HEK293 (cell line): ENCODE results near the gene BAD.

Source experiments
- CTCF ChIA-PET: fragments of 350-600 bp; formaldehyde crosslinking; extraction: SDS; loops from one replicate; lab custom pipeline; 2021; ENCODE audit warnings: antibody characterized with exemption; lab: Yijun Ruan, JAX
- POLR2A ChIA-PET: fragments of 300-600 bp; formaldehyde crosslinking; extraction: SDS; loops from one replicate; lab custom pipeline; 2020; ENCODE audit warnings: antibody characterized with exemption, inconsistent platforms; lab: Yijun Ruan, JAX
- H3K27ac ChIP-seq: fragments of 200-500 bp; sonication (Bioruptor generic); 2 replicates; pipeline ENCODE4 v1.5.1; 2014; ENCODE audit warnings: low read depth, low read length, control low read depth, inconsistent platforms; ENCODE audit errors: extremely low read depth
- H3K36me3 ChIP-seq, 2 experiments: fragments of 200-500 bp in 1 of 2; sonication (Bioruptor generic) in 1 of 2; 1 replicate in 1 of 2; 2 replicates in 1 of 2; pipeline ENCODE4 v1.5.1; 2014 to 2017; ENCODE audit warnings: inconsistent platforms in 2 of 2, low read length in 2 of 2; ENCODE audit not compliant: control insufficient read depth in 2 of 2, insufficient read depth in 1 of 2
- H3K4me1 ChIP-seq: fragments of 200-500 bp; sonication (Bioruptor generic); 2 replicates; pipeline ENCODE4 v1.5.1; 2014; ENCODE audit warnings: mild to moderate bottlenecking, low read length, inconsistent platforms; ENCODE audit not compliant: control insufficient read depth, insufficient read depth
- H3K4me3 ChIP-seq: 2 replicates; pipeline ENCODE4 v1.5.1; 2011; ENCODE audit warnings: low read depth, mild to moderate bottlenecking, control low read depth, low read length, moderate library complexity
- H3K9me3 ChIP-seq: fragments of 200-500 bp; sonication (Bioruptor generic); 2 replicates; pipeline ENCODE4 v1.5.1; 2014; ENCODE audit warnings: low read depth, low read length, inconsistent platforms; ENCODE audit not compliant: control insufficient read depth, insufficient read depth
- CTCF ChIP-seq: fragments of 450-650 bp; formaldehyde crosslinking; IDR thresholded peaks from 2 replicates; pipeline ENCODE4 v1.5.1; 2016; ENCODE audit warnings: missing biosample characterization, missing genetic modification characterization
- PRDM10 ChIP-seq: fragments of 450-650 bp; formaldehyde crosslinking; IDR thresholded peaks from 2 replicates; pipeline ENCODE4 v1.5.1; 2016; ENCODE audit warnings: missing biosample characterization, missing genetic modification characterization
- PRDM6 ChIP-seq: fragments of 450-650 bp; formaldehyde crosslinking; IDR thresholded peaks from 2 replicates; pipeline ENCODE4 v1.5.1; 2017; ENCODE audit warnings: missing biosample characterization, missing genetic modification characterization
- YY1 ChIP-seq: fragments of 450-650 bp; formaldehyde crosslinking; IDR thresholded peaks from 2 replicates; pipeline ENCODE4 v1.5.1; 2018; ENCODE audit warnings: missing biosample characterization, missing genetic modification characterization
- ZBTB10 ChIP-seq: fragments of 450-650 bp; formaldehyde crosslinking; IDR thresholded peaks from 2 replicates; pipeline ENCODE4 v1.5.1; 2016; ENCODE audit warnings: missing biosample characterization, missing genetic modification characterization
- ZBTB11 ChIP-seq: fragments of 450-650 bp; formaldehyde crosslinking; conservative IDR thresholded peaks from 2 replicates; pipeline ENCODE4 v1.5.1; 2016; ENCODE audit warnings: low read depth, missing biosample characterization, missing genetic modification characterization
- ZBTB26 ChIP-seq: fragments of 450-650 bp; formaldehyde crosslinking; optimal IDR thresholded peaks from 2 replicates; pipeline ENCODE3; 2016; ENCODE audit warnings: missing biosample characterization, mild to moderate bottlenecking, missing genetic modification characterization
- ZBTB7A ChIP-seq: fragments of 450-650 bp; formaldehyde crosslinking; IDR thresholded peaks from 2 replicates; pipeline ENCODE4 v1.5.1; 2016; ENCODE audit warnings: low read depth, missing biosample characterization, missing genetic modification characterization
- ZBTB8A ChIP-seq: fragments of 450-650 bp; formaldehyde crosslinking; IDR thresholded peaks from 2 replicates; pipeline ENCODE4 v1.5.1; 2016; ENCODE audit warnings: missing biosample characterization, missing genetic modification characterization
- ZNF23 ChIP-seq: fragments of 450-650 bp; formaldehyde crosslinking; IDR thresholded peaks from 2 replicates; pipeline ENCODE4 v1.5.1; 2016; ENCODE audit warnings: missing biosample characterization, missing genetic modification characterization, borderline replicate concordance
- ZNF239 ChIP-seq: fragments of 450-650 bp; formaldehyde crosslinking; IDR thresholded peaks from 2 replicates; pipeline ENCODE4 v1.5.1; 2016; ENCODE audit warnings: missing biosample characterization, missing genetic modification characterization
- ZNF354C ChIP-seq: fragments of 450-650 bp; formaldehyde crosslinking; IDR thresholded peaks from 2 replicates; pipeline ENCODE4 v1.5.1; 2016; ENCODE audit warnings: missing biosample characterization, missing genetic modification characterization, low read depth, borderline replicate concordance
- ZNF366 ChIP-seq: fragments of 450-650 bp; formaldehyde crosslinking; conservative IDR thresholded peaks from 2 replicates; pipeline ENCODE4 v1.5.1; 2016; ENCODE audit warnings: missing biosample characterization, missing genetic modification characterization
- ZNF394 ChIP-seq: fragments of 450-650 bp; formaldehyde crosslinking; IDR thresholded peaks from 2 replicates; pipeline ENCODE4 v1.5.1; 2016; ENCODE audit warnings: missing biosample characterization, missing genetic modification characterization, mild to moderate bottlenecking, moderate library complexity, borderline replicate concordance
- ZNF571 ChIP-seq: fragments of 450-650 bp; formaldehyde crosslinking; IDR thresholded peaks from 2 replicates; pipeline ENCODE4 v1.5.0; 2017; ENCODE audit warnings: missing biosample characterization, missing genetic modification characterization
- ZNF664 ChIP-seq: fragments of 450-650 bp; formaldehyde crosslinking; IDR thresholded peaks from 2 replicates; pipeline ENCODE4 v1.5.1; 2016; ENCODE audit warnings: missing biosample characterization, missing genetic modification characterization
- ZNF677 ChIP-seq: fragments of 450-650 bp; IDR thresholded peaks from 2 replicates; pipeline ENCODE4 v1.5.0; 2018; ENCODE audit warnings: missing biosample characterization, mild to moderate bottlenecking, missing genetic modification characterization, moderate library complexity
- ZNF777 ChIP-seq: fragments of 450-650 bp; formaldehyde crosslinking; IDR thresholded peaks from 2 replicates; pipeline ENCODE4 v1.5.1; 2017; ENCODE audit warnings: missing biosample characterization, missing genetic modification characterization, borderline replicate concordance

The BAD gene

GRCh38 chr11:64241491-64242374 is 42.7 kb downstream of the BAD start (continued):
- TF ChIP-seq PRDM10 (tag by site-specific recombination) (peak; percentile 78), ZNF366 (tag by site-specific recombination) (peak; percentile 52; the same call in 1 of the 2 replicates), ZBTB8A (tag by site-specific recombination) (peak; percentile 36), ZBTB11 (tag by site-specific recombination) (peak; percentile 90), YY1 (tag by site-specific recombination) (peak; percentile 19; the same call in 1 of the 2 replicates), ZBTB7A (peak; percentile 56; the same call in 1 of the 2 replicates)

- Histone ChIP-seq H3K9me3 (no peaks in the 10 kb centered on the region), H3K27ac (peak overlapping the region; percentile 55), H3K4me1 (no peaks in the 10 kb centered on the region), H3K36me3 (peaks cover 0 to 45% of the 10 kb centered on the region in 2 experiments; a peak in 1 of 3 replicates), H3K4me3 (peak overlapping the region; percentile 75)
- ChIA-PET CTCF (interaction anchor here (0.6 to 1.2 kb wide), 8 partner anchors 9 to 788 kb away, joined by 3 to 5 read pairs (median 4); no protein-coding TSS in a partner anchor), POLR2A (interaction anchor here (0.7 to 7.2 kb wide), 19 partner anchors 9 to 537 kb away, joined by 3 to 96 read pairs (median 7); partner anchors contain the start of genes BAD, CATSPERZ, ESRRA and NUDT22)
- no peak for TF ChIP-seq ZNF23 (tag by site-specific recombination)
- TF ChIP-seq ZNF394 (tag by site-specific recombination), result no peak
- no peak for TF ChIP-seq ZNF354C
- TF ChIP-seq CTCF (tag by site-specific recombination), result no peak
- no peak for TF ChIP-seq PRDM6
- TF ChIP-seq ZNF571 (tag by site-specific recombination), result no peak
- no peak for TF ChIP-seq ZNF664 (tag by site-specific recombination)
- no peak for TF ChIP-seq ZNF239
- peak; percentile 56 for TF ChIP-seq ZBTB26
- TF ChIP-seq ZNF777 (tag by site-specific recombination), result no peak
- TF ChIP-seq ZNF677 (tag by site-specific recombination), result no peak
- TF ChIP-seq ZBTB10 (tag by site-specific recombination), result no peak
Observed at GRCh38 chr11:64241241-64241490, 43.3 kb downstream of the BAD start.
